LNCaP clone FGC (cell line): Measurements from ENCODE around the gene ACP4.

Source experiments
- DNase-seq: peaks from one replicate; pipeline ENCODE4 v3.0.0-alpha.2; 2011; ENCODE audit warnings: low read depth
- H3K4me3 ChIP-seq: 2 replicates; pipeline ENCODE4 v1.5.1; 2011; ENCODE audit warnings: mild to moderate bottlenecking, low read depth, low read length, control low read depth
- CTCF ChIP-seq: IDR thresholded peaks from 2 replicates; pipeline ENCODE4 v1.5.1; 2012; ENCODE audit warnings: mild to moderate bottlenecking; ENCODE audit not compliant: control insufficient read depth, insufficient read depth; ENCODE audit errors: extremely low read depth

The ACP4 gene

GRCh38 chr19:50821622-50822021 is 31.4 kb downstream of the ACP4 start:
- no peak for DNase-seq
- no peak for TF ChIP-seq CTCF
- H3K4me3 ChIP-seq, result no peak overlapping the region

GRCh38 chr19:50822661-50823208 is 32.5 kb downstream of the ACP4 start:
- no peak for DNase-seq
- TF ChIP-seq CTCF, result no peak
- no peak overlapping the region for H3K4me3 ChIP-seq

GRCh38 chr19:50823389-50824042 is 33.3 kb downstream of the ACP4 start, which contains the start of gene KLK1:
Gene KLK1 (minus strand): TSS chr19:50823787. CDS start chr19:50823748, 39 bp downstream.
- TF ChIP-seq CTCF, result no peak
- H3K4me3 ChIP-seq, result no peak within 1 kb of the TSS
- DNase-seq, result no peak

- H3K4me3 ChIP-seq, result no peak overlapping the region
- DNase-seq, result no peak
- TF ChIP-seq CTCF, result no peak
Observed at GRCh38 chr19:50826492-50827240, 36.5 kb downstream of the ACP4 start.

GRCh38 chr19:50827476-50827875 is 37.3 kb downstream of the ACP4 start:
- TF ChIP-seq CTCF, result no peak
- H3K4me3 ChIP-seq, result no peak overlapping the region
- DNase-seq, result no peak

GRCh38 chr19:50829801-50830200 is 39.6 kb downstream of the ACP4 start:
- no peak overlapping the region for H3K4me3 ChIP-seq
- DNase-seq, result no peak
- no peak for TF ChIP-seq CTCF
